ENCODE results near the gene SOCS7.
A peak's percentile ranks its signal among the peaks of the same experiment; 100 is the strongest.

The SOCS7 gene

GRCh38 chr17:38338053-38338452 is 13.6 kb upstream of the SOCS7 start:
- H3K9ac ChIP-seq (ENCODE audit: low read depth, low read length, poor library complexity): no peak overlapping the region
- peaks cover 3 to 5% of the 10 kb centered on the region in 2 donors for H3K4me1 ChIP-seq (ENCODE audit: control insufficient read depth in 2 of 2, insufficient read depth in 1 of 2, low read depth in 1 of 2, low read length in 2 of 2)
- no peaks in the 10 kb centered on the region for H3K9me3 ChIP-seq (replicated peaks in 1 of 2; ENCODE audit: control insufficient read depth in 2 of 2, insufficient read depth in 1 of 2, low read depth in 1 of 2, low read length in 2 of 2)
- H3K23ac ChIP-seq (ENCODE audit: low read depth, low read length, poor library complexity): no peak overlapping the region
- DNase-seq (ENCODE audit: low spot score): no peak
- no peak overlapping the region for H3K18ac ChIP-seq (ENCODE audit: low read length)
- H3K4me2 ChIP-seq (ENCODE audit: insufficient read depth, low read length, poor library complexity, severe bottlenecking): no peak overlapping the region
- H2BK15ac ChIP-seq (ENCODE audit: low read length): no peak overlapping the region
- peaks cover 0 to 47% (median 0%) of the 10 kb centered on the region in 3 experiments for H3K27me3 ChIP-seq (ENCODE audit: control insufficient read depth in 3 of 3, insufficient read depth in 3 of 3, low read depth in 1 of 3, low read length in 3 of 3)
- no peak overlapping the region for H4K8ac ChIP-seq (ENCODE audit: low read depth, low read length)
- no peak overlapping the region for H2AFZ ChIP-seq (ENCODE audit: low read length)
- H3K14ac ChIP-seq (ENCODE audit: low read length): no peak overlapping the region
- no peak overlapping the region for H2BK120ac ChIP-seq (ENCODE audit: low read depth, low read length)
- H3K4me3 ChIP-seq (ENCODE audit: low read length in 2 of 2): no peak overlapping the region
- H4K91ac ChIP-seq (ENCODE audit: low read depth, low read length, poor library complexity): no peak overlapping the region
- H3K36me3 ChIP-seq (replicated peaks in 1 of 2; ENCODE audit: control insufficient read depth in 2 of 2, insufficient read depth in 2 of 2, low read length in 2 of 2): no peaks in the 10 kb centered on the region
- no peak overlapping the region for H2AK5ac ChIP-seq (ENCODE audit: low read depth, low read length)
- no peak overlapping the region for H3K4ac ChIP-seq (ENCODE audit: low read length)
- no CpG with 5 or more reads among the region's 5 CpGs for WGBS, 2 donors (ENCODE audit: extremely low coverage in 2 of 2, insufficient read length in 2 of 2, insufficient replicate concordance in 1 of 2)
- no peak overlapping the region for H2BK5ac ChIP-seq (ENCODE audit: low read length)
- H3K79me1 ChIP-seq (ENCODE audit: low read depth, low read length): no peaks in the 10 kb centered on the region
- H2BK12ac ChIP-seq (ENCODE audit: low read length): no peak overlapping the region
- no peak overlapping the region for H3K27ac ChIP-seq (replicated peaks; ENCODE audit: low read length)

GRCh38 chr17:38338535-38338934 is 13.1 kb upstream of the SOCS7 start:
- Histone ChIP-seq H2AFZ (ENCODE audit: low read length) (no peak overlapping the region), H3K27me3 (ENCODE audit: control insufficient read depth in 3 of 3, insufficient read depth in 3 of 3, low read depth in 1 of 3, low read length in 3 of 3) (peaks cover 0 to 46% (median 0%) of the 10 kb centered on the region in 3 experiments), H3K4me1 (ENCODE audit: control insufficient read depth in 2 of 2, insufficient read depth in 1 of 2, low read depth in 1 of 2, low read length in 2 of 2) (peaks cover 3 to 5% of the 10 kb centered on the region in 2 donors), H3K9me3 (replicated peaks in 1 of 2; ENCODE audit: control insufficient read depth in 2 of 2, insufficient read depth in 1 of 2, low read depth in 1 of 2, low read length in 2 of 2) (no peaks in the 10 kb centered on the region), H2BK15ac (ENCODE audit: low read length) (no peak overlapping the region), H3K18ac (ENCODE audit: low read length) (no peak overlapping the region), H3K4me2 (ENCODE audit: insufficient read depth, low read length, poor library complexity, severe bottlenecking) (no peak overlapping the region), H3K79me1 (ENCODE audit: low read depth, low read length) (no peaks in the 10 kb centered on the region), H3K4ac (ENCODE audit: low read length) (no peak overlapping the region), H3K4me3 (ENCODE audit: low read length in 2 of 2) (no peak overlapping the region), H3K14ac (ENCODE audit: low read length) (no peak overlapping the region), H3K23ac (ENCODE audit: low read depth, low read length, poor library complexity) (no peak overlapping the region), H2AK5ac (ENCODE audit: low read depth, low read length) (no peak overlapping the region), H2BK12ac (ENCODE audit: low read length) (no peak overlapping the region), H3K27ac (replicated peaks; ENCODE audit: low read length) (no peak overlapping the region), H3K9ac (ENCODE audit: low read depth, low read length, poor library complexity) (no peak overlapping the region), H2BK5ac (ENCODE audit: low read length) (no peak overlapping the region), H2BK120ac (ENCODE audit: low read depth, low read length) (no peak overlapping the region), H4K91ac (ENCODE audit: low read depth, low read length, poor library complexity) (no peak overlapping the region), H3K36me3 (replicated peaks in 1 of 2; ENCODE audit: control insufficient read depth in 2 of 2, insufficient read depth in 2 of 2, low read length in 2 of 2) (no peaks in the 10 kb centered on the region), H4K8ac (ENCODE audit: low read depth, low read length) (no peak overlapping the region)
- WGBS, 2 donors (ENCODE audit: extremely low coverage in 2 of 2, insufficient read length in 2 of 2, insufficient replicate concordance in 1 of 2): no CpG with 5 or more reads among the region's 4 CpGs
- no peak for DNase-seq (ENCODE audit: low spot score)

- H3K4me3 ChIP-seq (ENCODE audit: low read length in 2 of 2): no peak overlapping the region
- no peak overlapping the region for H2AK5ac ChIP-seq (ENCODE audit: low read depth, low read length)
- H2BK5ac ChIP-seq (ENCODE audit: low read length): no peak overlapping the region
- no peak overlapping the region for H3K27ac ChIP-seq (replicated peaks; ENCODE audit: low read length)
- H3K18ac ChIP-seq (ENCODE audit: low read length): no peak overlapping the region
- H3K36me3 ChIP-seq (replicated peaks in 1 of 2; ENCODE audit: control insufficient read depth in 2 of 2, insufficient read depth in 2 of 2, low read length in 2 of 2): no peaks in the 10 kb centered on the region
- H3K9me3 ChIP-seq (replicated peaks in 1 of 2; ENCODE audit: control insufficient read depth in 2 of 2, insufficient read depth in 1 of 2, low read depth in 1 of 2, low read length in 2 of 2): no peaks in the 10 kb centered on the region
- no peak overlapping the region for H2AFZ ChIP-seq (ENCODE audit: low read length)
- no peak overlapping the region for H2BK120ac ChIP-seq (ENCODE audit: low read depth, low read length)
- H2BK12ac ChIP-seq (ENCODE audit: low read length): no peak overlapping the region
- H4K91ac ChIP-seq (ENCODE audit: low read depth, low read length, poor library complexity): no peak overlapping the region
- no peak overlapping the region for H4K8ac ChIP-seq (ENCODE audit: low read depth, low read length)
- no peak for DNase-seq (ENCODE audit: low spot score)
- H3K14ac ChIP-seq (ENCODE audit: low read length): no peak overlapping the region
- H2BK15ac ChIP-seq (ENCODE audit: low read length): no peak overlapping the region
- no peak overlapping the region for H3K4me2 ChIP-seq (ENCODE audit: insufficient read depth, low read length, poor library complexity, severe bottlenecking)
- no peaks in the 10 kb centered on the region for H3K79me1 ChIP-seq (ENCODE audit: low read depth, low read length)
- H3K9ac ChIP-seq (ENCODE audit: low read depth, low read length, poor library complexity): no peak overlapping the region
- H3K4me1 ChIP-seq (ENCODE audit: control insufficient read depth in 2 of 2, insufficient read depth in 1 of 2, low read depth in 1 of 2, low read length in 2 of 2): peaks cover 3 to 8% of the 10 kb centered on the region in 2 donors
- H3K23ac ChIP-seq (ENCODE audit: low read depth, low read length, poor library complexity): no peak overlapping the region
- no peak overlapping the region for H3K4ac ChIP-seq (ENCODE audit: low read length)
- peaks cover 0 to 51% (median 0%) of the 10 kb centered on the region in 3 experiments for H3K27me3 ChIP-seq (ENCODE audit: control insufficient read depth in 3 of 3, insufficient read depth in 3 of 3, low read depth in 1 of 3, low read length in 3 of 3)
These were observed 11.8 kb upstream of the SOCS7 start for GRCh38 chr17:38339891-38340290.

GRCh38 chr17:38341035-38341721 is 10.5 kb upstream of the SOCS7 start:
- Histone ChIP-seq H4K91ac (ENCODE audit: low read depth, low read length, poor library complexity) (no peak overlapping the region), H3K36me3 (replicated peaks in 1 of 2; ENCODE audit: control insufficient read depth in 2 of 2, insufficient read depth in 2 of 2, low read length in 2 of 2) (no peaks in the 10 kb centered on the region), H3K4me2 (ENCODE audit: insufficient read depth, low read length, poor library complexity, severe bottlenecking) (no peak overlapping the region), H3K9me3 (replicated peaks in 1 of 2; ENCODE audit: control insufficient read depth in 2 of 2, insufficient read depth in 1 of 2, low read depth in 1 of 2, low read length in 2 of 2) (no peaks in the 10 kb centered on the region), H3K23ac (ENCODE audit: low read depth, low read length, poor library complexity) (no peak overlapping the region), H2AFZ (ENCODE audit: low read length) (peak overlapping the region; percentile 41), H3K9ac (ENCODE audit: low read depth, low read length, poor library complexity) (no peak overlapping the region), H3K18ac (ENCODE audit: low read length) (peak overlapping the region; percentile 4), H3K14ac (ENCODE audit: low read length) (no peak overlapping the region), H3K4me1 (ENCODE audit: control insufficient read depth in 2 of 2, insufficient read depth in 1 of 2, low read depth in 1 of 2, low read length in 2 of 2) (peaks cover 3 to 8% of the 10 kb centered on the region in 2 donors), H3K79me1 (ENCODE audit: low read depth, low read length) (no peaks in the 10 kb centered on the region), H3K4me3 (ENCODE audit: low read length in 2 of 2) (no peak overlapping the region), H2AK5ac (ENCODE audit: low read depth, low read length) (no peak overlapping the region), H3K27ac (replicated peaks; ENCODE audit: low read length) (no peak overlapping the region), H3K27me3 (ENCODE audit: control insufficient read depth in 3 of 3, insufficient read depth in 3 of 3, low read depth in 1 of 3, low read length in 3 of 3) (peaks cover 0 to 38% (median 0%) of the 10 kb centered on the region in 3 experiments), H2BK120ac (ENCODE audit: low read depth, low read length) (no peak overlapping the region), H2BK12ac (ENCODE audit: low read length) (no peak overlapping the region), H4K8ac (ENCODE audit: low read depth, low read length) (no peak overlapping the region), H3K4ac (ENCODE audit: low read length) (no peak overlapping the region), H2BK5ac (ENCODE audit: low read length) (no peak overlapping the region), H2BK15ac (ENCODE audit: low read length) (no peak overlapping the region)
- WGBS, 2 donors (ENCODE audit: extremely low coverage in 2 of 2, insufficient read length in 2 of 2, insufficient replicate concordance in 1 of 2): no CpG with 5 or more reads among the region's 5 CpGs
- no peak for DNase-seq (ENCODE audit: low spot score)

Measured in neuronal stem cell (in vitro differentiated cells).